T1000 (cell line): ENCODE results near the gene LAP3.
"Not testable (repeated sequence)": the region's sequence is repeated elsewhere in the genome, so short reads cannot be mapped to it uniquely, and the experiment has no call there.

Experiments used
- DNase-seq: peaks from one replicate; lab custom pipeline; 2025; ENCODE audit warnings: mixed read lengths; lab: John Stamatoyannopoulos, UW

LAP3 gene

DNA sequence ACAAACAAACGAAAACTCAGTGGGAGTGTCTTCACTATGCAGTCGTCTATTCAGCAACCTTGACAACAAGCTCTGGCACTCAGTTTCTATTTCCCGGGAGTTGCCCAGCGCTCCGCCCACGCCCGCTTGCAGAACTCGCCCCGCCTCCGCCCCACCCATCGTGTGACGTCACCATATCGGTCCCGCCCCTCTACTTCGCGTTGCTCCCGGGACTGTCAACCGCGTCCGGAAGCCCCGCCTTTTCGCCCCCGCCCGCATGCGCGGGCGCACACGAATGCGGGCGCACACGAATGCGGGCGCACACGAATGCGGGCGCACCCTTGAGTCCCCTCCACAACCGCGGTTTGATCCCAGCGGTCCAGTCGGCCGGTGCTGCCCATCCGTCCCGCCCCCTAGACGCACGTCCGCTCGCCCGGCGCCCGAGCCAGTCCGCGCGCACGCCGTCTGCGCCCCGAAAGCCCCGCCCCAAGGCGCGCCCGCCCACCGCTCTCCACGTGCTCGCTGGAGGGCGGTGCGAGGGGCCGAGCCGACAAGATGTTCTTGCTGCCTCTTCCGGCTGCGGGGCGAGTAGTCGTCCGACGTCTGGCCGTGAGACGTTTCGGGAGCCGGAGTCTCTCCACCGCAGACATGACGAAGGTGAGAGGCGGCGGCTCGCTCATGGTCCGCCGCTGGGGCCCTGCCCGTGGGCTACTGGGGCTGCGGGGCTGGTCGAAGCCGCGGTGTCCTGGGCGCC is at the start of gene LAP3:
Gene LAP3, plus strand, starts transcription at position 267 of the 733 bp plus-strand sequence. Its CDS starts 268 bp downstream, at position 535.
- peak; percentile 99 for DNase-seq

DNA sequence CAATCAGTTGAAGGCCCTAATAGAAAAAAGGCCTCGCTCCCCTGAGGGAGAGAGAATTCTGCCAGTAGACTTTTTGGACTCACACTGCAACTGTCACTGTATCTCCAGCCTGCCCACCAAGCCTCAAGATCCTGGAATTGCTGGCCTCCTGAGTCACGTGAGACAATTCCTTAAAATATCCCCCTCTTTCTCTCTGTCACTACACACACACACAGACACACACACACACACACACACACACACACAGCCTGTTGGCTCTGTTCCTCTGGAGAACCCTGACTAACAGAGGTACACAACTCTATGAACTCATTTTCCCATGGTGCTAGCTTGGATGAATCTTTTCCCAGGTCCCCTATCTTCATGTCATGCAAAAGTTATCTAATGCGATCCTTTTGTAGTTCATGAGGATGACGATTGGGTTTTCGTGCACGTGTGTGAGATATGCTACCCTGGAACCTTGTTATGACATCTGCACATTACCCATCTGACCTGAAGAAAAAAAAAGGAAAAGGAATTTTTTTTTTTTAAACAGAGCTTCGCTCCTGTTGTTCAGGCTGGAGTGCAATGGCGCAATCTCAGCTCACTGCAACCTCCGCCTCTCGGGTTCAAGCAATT is 48.3 kb upstream of the LAP3 start:
- DNase-seq, result no peak

DNA sequence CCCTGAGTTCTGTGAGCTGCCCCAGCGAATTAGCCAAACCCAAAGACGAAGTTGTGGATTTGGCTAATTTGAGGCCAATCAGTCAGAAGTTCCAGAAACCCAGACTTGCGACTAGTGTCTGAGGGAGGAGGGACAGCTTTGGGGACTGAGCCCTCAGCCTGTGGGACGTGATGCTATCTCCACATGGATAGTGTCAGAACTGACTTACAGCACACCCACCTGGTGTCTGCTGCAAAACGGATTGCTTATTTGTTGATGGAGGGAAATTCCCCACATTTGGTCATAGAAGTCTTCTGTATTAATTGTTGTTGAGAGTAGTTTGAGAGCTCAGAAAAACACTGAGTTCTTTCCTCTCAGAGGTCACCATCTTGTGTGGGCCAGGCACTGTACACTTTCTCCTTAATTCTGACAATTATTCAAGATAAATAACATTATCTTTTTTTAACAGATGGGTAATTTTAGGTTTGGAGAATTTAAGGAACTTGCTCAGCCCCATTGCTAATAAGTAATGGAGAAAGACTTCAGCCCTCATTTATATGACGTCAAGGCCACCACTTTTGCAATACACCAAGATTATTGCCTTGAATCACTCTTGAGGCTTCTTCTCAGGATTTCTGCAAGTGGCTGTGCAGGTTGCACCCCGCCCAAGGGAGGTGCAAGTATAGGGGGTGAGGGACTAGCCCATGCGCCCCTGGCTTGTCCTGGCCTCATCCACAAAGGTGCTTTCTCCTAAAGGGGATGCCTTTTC is 45.3 kb upstream of the LAP3 start:
- DNase-seq, result no peak

DNA sequence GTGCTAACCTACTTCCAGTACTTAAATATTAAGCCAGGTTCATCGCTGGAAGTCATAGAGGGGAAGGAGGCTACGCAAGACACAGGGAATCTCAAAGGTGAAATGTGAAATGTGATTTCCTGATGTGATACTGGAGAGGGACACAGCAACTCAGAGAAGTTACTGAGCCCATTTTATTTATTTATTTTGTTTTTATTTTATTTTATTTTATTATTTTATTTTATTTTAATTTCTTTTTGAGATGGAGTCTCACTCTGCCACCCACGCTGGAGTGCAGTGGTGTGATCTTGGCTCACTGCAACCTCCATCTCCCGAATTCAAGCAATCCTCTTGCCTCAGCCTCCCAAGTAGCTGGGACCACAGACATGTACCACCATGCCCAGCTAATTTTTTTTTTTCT is 42.3 kb upstream of the LAP3 start:
- no peak for DNase-seq

DNA sequence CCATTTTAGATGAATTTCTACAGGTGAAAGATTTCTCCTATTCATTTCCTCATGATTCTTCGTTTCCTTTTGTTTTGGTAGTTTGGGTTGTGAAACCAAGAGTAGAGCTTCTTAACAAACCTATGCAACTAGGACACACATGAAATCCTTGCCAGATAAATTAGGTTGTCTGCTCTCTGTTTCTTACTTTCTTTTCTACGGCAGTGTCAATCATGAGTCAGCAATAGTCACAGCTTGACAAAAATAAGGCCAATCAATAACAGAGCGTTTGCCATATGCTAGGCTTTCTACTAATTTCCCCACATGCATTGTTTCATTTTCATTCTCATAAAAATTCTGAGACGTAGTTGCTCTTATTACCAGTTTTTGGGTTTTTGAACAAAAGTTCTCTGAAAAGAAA is 41.8 kb upstream of the LAP3 start:
- DNase-seq, result no peak

DNA sequence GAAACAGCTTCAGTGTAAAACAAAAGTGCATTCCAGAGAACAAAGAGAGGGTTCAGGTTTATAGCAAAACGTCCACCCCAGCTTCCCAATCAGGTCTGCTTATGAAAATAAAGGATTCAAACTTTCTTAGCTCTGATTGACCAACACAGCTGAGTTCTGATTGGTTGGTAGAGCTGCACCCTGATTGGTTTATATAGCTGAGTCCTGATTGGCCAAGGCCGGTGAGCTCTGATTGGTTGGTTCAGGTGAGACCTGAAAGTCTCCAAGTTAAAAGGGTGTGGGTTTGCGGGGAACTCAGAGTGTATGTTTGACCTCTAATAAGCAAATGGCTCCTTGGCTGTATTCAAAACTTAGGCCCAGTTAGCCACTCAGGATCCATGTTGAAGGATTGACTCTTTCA is 41.1 kb upstream of the LAP3 start:
- DNase-seq, result no peak

DNA sequence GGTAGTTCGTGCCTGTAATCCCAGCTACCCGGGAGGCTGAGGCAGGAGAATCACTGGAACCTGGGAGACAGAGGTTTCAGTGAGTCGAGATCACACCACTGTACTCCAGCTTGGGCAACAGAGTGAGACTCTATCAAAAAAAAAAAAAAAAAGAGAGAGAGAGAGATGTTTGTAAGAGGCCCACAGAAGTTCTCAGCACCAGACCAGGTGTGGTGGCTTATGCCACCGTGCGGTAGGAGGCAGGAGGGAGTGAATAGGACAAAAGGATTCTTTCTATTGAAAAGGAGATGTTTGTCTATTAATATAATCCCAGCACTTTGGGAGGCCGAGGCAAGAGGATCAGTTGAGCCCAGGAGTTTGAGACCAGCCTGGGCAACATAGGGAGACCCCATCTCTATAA is 39.9 kb upstream of the LAP3 start:
- not testable (repeated sequence) for DNase-seq

DNA sequence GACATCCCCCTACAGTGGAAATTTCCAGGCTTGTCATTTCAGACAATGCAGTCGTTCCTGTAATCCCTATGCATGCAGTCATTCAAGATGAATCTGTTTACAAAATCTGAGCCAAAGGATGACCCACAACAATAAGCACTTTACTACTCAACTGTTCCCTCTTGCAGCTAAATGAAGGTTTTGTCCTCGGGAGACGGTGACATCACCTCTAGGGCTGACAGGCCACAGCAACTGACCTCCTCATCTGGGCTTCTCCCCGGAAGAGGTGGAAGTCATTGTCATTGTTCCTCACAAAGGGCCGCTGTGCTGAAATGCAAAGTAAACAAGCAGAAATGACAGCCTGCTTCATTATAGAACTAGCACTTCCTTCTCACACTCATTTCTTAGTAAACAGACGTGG is 32.8 kb upstream of the LAP3 start:
- DNase-seq, result no peak

DNA sequence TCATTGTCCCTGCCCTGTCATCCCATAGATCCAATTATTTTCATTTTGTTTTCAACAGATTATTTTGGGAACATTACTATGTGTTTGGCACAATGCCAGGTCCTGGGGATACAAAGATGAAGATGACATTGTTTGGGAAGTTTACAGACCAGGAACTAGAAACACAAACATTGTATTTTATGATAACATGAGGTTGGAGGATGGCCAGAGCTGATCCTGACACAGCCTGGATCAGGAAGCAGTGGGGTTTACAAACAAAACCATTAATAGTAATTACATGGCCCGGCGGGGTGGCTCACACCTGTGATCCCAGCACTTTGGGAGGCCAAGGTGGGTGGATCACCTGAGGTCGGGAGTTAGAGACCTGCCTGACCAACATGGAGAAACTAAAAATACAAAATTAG is 32.2 kb upstream of the LAP3 start:
- DNase-seq, result no peak

DNA sequence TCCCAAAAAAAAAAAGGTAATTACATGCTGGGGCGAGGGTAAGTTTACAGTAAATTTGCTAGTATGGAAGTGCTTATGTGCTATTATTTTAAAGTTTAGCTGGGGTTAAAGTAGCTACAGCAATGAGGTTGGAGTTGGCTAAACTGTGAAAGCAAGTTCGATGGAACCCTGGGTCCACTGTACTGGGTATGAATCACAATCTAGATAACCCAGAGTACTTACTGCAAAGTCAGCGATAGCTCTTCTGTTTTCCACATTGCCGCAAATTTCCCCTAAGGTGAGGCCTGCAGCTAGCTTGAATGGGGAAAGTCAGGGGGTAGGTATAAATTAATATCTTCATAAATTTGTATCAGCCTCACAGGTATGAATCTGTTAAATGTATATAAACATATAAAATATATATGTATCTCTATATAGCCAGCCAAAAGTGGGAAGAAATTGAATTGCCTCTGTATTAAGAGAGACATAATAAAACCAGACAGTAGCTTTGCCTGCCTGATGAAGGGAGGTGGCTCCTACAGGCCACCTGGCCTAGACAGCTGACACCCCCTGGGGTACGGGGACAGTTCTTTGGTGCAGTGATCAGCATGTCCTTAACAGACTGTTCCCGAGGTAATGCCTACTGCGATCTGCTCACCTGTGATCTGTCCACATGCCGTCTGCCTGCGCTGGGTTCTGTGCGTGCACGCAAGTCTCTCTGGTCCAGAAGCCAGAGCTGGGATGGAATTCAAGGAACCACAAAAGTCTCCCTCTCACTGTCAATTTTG is 31.4 kb upstream of the LAP3 start:
- no peak for DNase-seq

DNA sequence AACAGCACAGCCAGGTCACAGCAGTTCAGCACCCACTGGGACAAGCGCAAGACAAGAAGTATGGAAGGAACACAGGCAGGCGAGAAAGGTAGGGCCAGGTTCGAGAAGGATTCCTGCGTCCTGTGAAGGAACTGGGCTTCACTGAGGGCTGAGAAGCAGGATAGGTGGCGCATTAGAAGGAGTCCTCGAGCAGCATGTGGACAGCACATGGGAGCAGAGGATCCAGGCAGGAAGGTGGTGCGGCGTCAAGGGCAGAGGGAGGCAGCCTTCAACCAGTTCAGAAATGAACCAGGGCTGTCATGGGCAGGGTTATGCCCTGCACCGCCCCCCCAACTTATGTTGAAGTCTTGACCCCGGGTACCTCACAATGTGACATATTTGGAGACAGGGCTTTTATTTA is 30.8 kb upstream of the LAP3 start:
- no peak for DNase-seq

DNA sequence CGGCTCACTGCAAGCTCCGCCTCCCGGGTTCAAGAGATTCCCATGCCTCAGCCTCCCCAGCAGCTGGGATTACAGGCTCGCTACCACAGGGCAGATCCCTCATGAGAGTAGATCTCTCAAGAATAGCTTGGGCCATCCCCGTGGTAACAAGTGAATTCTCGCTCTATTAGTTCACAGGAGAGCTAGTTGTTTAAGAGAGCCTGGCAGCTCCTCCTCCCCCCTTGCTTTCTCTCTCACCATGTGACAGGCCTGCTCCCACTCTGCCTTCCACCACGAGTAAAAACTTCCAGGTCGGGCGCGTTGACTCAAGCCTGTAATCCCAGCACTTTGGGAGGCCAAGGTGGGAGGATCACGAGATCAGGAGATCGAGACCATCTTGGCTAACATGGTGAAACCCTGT is 30.3 kb upstream of the LAP3 start:
- DNase-seq, result no peak

DNA sequence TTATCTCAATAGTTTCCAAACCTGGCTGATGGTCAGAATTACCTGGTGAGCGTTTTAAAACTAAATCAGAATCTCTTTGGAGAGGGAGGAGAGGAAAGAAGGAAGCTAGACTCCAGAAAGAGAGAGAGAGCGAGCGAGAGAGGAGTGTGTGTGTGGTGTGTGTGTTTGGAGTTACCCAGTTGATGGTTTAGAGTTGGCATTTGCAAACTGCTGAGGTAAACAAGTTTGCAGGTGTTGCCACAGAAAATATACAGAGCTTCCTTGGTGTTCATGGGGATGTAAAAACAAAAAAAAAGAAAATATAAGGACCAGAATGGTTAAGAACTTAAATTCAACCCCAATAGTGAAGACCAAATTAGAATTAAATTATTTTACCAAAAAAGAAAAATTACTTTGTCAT is 26.4 kb upstream of the LAP3 start:
- no peak for DNase-seq

DNA sequence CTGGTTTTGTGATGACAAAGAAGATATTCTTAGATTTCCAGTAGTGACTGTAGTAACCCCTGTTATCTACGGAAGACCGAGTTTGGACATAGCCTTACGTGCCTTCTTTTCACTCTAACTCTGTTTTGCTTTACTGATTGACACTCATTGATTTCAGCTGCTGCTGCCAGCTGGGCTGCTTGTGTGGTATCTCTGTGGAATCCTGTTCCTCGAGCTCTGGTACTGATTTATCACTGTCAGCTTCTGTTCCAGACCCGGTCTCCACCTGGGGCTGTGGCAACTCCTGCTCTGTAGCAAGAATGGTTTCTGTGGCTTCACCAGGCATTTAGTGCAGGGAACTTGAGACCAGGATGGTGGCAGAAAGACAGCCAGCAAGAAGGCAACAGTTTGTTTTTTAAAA is 24.6 kb upstream of the LAP3 start:
- no peak for DNase-seq

DNA sequence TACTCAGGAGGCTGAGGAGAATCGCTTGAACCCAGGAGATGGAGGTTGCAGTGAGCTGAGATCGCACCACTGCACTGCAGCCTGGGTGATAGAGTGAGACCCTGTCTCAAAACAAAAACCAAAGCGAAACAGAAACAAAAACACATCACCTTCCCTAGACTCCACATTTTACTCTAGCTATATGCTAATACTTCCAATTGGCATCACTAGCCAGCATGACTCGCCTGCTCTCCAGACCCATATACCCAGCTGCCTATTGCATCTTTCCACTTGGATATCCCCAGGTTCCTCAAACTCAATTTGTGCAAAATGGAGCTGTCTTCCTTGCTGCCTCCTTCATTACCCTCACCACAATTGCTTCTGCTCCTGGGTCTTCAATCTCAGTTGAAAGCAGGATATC is 22.4 kb upstream of the LAP3 start:
- no peak for DNase-seq

DNA sequence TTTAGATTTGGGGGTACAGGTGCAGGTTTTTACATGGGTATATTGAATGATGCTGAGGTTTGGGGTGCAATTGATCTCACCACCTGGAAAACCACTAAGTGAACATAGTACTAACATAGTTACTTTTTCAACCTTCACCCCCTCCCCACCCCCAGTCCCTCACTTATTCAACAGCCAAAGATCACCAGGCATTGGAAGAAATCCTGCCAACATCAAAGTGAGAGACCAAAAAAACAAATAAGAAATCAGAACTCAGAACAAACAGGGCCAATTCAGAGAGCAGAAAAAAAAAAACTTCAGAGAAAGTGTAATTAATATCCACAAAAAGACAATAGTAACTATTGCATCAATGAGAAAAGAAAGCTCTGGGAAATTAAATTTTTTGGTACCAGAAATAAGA is 20.5 kb upstream of the LAP3 start:
- DNase-seq, result no peak

DNA sequence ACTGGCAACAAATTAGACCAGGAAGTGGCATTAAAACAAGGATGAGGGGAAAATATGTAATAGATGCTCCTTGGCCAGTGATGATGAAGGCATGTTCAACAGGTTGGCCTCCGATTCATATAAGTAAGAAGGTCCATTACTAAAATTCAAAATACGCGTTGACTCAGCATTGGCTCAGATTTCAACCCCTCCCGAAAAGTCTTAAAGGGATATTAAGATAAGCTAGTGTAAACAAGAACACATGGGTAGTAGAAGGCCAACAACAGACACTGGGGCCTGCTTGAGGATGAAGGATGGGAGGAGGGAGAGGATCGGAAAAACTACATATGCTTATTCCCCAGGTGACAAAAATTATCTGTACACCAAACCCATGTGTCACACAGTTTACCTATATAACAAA is 19.1 kb upstream of the LAP3 start:
- DNase-seq, result no peak

DNA sequence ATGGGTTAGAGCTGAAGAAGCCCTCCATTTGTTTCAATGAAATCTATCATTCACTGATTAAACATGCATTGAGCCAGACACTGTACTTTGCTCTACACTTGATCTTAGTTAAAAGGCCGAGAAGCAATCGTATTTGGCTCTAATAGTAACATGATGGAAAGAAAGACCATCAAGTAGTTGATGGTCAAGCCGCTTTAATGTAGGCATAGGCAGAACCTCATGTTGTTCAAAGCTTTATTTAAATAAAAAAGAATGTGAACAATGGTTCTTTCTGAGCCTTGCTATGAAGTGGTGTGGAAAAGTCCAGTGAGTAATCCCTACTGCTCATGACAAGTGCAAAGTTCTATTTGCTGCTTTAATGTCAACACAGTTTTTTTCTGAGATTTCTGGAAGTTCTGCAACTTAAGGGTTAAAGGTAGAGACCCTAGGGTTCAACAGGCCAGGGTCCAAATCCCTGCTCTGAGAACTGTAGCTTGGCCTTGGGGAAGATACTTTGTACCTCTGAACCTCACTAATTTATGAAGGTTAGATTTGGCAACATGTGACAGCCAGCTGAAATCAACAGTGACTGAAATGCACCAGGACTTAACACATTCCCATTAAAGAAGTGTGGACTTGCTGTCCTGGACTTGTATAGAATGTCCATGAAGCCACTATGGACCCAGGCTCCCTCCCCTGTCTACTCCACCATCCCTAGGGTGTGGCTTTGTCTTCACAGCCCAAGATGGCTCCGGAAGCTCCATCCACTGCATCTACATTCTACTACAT is 17.9 kb upstream of the LAP3 start:
- DNase-seq, result no peak

DNA sequence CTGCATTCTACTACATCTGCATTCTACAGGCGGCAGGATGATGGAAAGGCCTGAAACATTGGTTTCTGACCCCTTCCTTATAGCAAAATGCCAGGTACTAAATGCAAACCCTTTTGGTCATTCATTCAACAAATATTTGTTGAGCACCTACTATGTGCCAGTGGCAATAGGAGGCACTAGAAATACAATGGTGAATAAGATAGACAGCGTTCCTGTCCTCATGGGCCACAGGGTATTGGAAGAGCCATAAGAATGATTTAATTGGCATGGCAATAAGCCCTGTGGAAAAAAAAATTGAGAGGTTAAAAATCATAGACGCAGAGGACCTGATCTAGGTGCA is 17.3 kb upstream of the LAP3 start:
- DNase-seq, result no peak

DNA sequence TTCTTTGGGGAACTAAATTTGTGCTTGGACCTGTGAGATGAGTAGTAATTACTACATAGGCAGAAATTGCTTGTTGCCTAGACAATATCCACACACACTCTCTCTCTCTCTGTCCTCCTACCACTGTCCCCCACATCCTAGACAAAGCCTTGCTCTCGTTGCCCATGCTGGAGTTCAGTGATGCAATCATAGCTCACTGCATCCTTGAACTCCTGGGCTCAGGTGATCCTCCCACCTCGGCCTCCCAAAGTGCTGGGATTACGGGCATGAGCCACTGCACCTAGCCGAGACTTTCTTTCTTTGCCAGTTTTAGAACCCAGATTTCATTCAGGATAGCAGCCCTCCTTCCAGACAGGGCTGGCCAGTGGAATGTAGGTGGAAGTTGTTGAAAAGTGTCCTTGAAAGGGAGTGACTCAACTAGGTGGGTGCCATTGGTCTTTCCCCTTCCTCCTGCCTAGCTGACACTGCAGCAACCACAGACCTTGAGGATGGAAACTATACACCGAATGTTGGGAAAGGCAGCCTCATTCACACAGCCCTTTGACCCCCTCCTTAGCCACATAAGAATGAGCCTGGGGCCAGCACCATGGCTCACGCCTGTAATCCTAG is 16.8 kb upstream of the LAP3 start:
- DNase-seq, result no peak

DNA sequence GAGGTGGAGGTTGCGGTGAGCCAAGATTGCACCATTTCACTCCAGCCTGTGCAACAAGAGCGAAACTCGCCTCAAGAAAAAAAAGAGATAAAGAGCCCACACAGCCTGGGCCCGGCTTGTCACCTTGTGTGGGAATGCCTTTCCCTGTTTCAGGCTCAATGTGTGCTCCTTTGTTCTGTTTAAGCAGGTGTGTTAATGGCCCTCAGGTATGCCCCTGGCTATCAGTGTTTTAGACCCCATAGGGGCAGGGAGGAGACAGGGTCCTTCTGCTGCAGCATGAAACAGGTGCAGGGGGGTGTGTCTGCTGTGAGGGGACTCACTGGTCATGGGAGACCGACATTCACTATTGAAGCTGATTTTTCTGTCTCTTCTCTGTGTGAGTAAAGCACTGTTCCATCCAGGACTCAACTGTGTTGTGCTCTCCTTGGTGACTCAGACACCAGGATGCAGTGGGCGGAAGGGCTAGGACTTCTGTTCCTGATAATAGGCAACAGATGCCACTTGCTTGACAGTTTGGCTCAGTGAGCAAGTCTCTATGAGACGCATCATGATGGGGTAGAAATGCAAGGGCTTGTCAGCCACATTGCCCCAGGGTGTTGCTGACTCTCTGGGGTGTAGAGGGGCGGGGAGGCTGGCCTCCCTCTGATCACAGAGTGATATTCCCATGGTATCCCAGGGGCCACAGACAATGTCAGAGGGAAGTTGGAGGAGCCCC is 15.6 kb upstream of the LAP3 start:
- DNase-seq, result peak; percentile 39
